ENCODE measurements around the gene ALG2.
"Not testable (repeated sequence)": the region's sequence is repeated elsewhere in the genome, so short reads cannot be mapped to it uniquely, and the experiment has no call there.

ALG2 gene

GRCh38 chr9:99221621-99222415 lies at the start of gene ALG2, which contains the start of gene SEC61B:
ALG2 (minus strand) TSS chr9:99221942; CDS start chr9:99221894, 48 bp downstream.
SEC61B (plus strand) TSS chr9:99222282; CDS start chr9:99222364, 82 bp downstream.
- peak; percentile 86 for DNase-seq

- no peak for DNase-seq
Observed at GRCh38 chr9:99270491-99270890, 48.7 kb upstream of the ALG2 start.

GRCh38 chr9:99269416-99269815 lies 47.7 kb upstream of the ALG2 start:
- no peak for DNase-seq

- peak; percentile 12 for DNase-seq
Observed at GRCh38 chr9:99266255-99267023, 44.7 kb upstream of the ALG2 start.

GRCh38 chr9:99265691-99266090 lies 43.9 kb upstream of the ALG2 start:
- no peak for DNase-seq

GRCh38 chr9:99264070-99264680 lies 42.4 kb upstream of the ALG2 start:
- no peak for DNase-seq

GRCh38 chr9:99262949-99263418 lies 41.2 kb upstream of the ALG2 start:
- no peak for DNase-seq

GRCh38 chr9:99261923-99262322 lies 40.2 kb upstream of the ALG2 start:
- no peak for DNase-seq

- peak; percentile 19 for DNase-seq
Observed at GRCh38 chr9:99259231-99259918, 37.6 kb upstream of the ALG2 start.

- DNase-seq: no peak
Observed at GRCh38 chr9:99257723-99258389, 36.1 kb upstream of the ALG2 start.

- DNase-seq: no peak
Observed at GRCh38 chr9:99255651-99256050, 33.9 kb upstream of the ALG2 start.

GRCh38 chr9:99253772-99254431 lies 32.2 kb upstream of the ALG2 start:
- DNase-seq: peak; percentile 9

GRCh38 chr9:99253134-99253533 lies 31.4 kb upstream of the ALG2 start:
- DNase-seq: no peak

- no peak for DNase-seq
Observed at GRCh38 chr9:99251157-99251556, 29.4 kb upstream of the ALG2 start.

GRCh38 chr9:99249619-99250018 lies 27.9 kb upstream of the ALG2 start:
- no peak for DNase-seq

- no peak for DNase-seq
Observed at GRCh38 chr9:99244344-99245260, 22.9 kb upstream of the ALG2 start.

GRCh38 chr9:99241106-99241505 lies 19.4 kb upstream of the ALG2 start:
- no peak for DNase-seq

GRCh38 chr9:99239341-99240060 lies 17.8 kb upstream of the ALG2 start:
- no peak for DNase-seq

- no peak for DNase-seq
Observed at GRCh38 chr9:99238331-99238730, 16.6 kb upstream of the ALG2 start.

- not testable (repeated sequence) for DNase-seq
Observed at GRCh38 chr9:99237849-99238248, 16.1 kb upstream of the ALG2 start.

All from activated effector memory CD4-positive, alpha-beta T cell treated with Interleukin-2 at 50 U/mL for 16 hours (primary cell).